Nephron (organoid): ENCODE data around the gene GARIN5A.

ENCODE experiments used
- H3K27ac Mint-ChIP-seq, 3 experiments: 2 replicates each; pipeline ENCODE4 v1.8.0; 2020; ENCODE audit warnings: mixed read lengths in 3 of 3, mild to moderate bottlenecking in 2 of 3, moderate library complexity in 1 of 3
- H3K27me3 Mint-ChIP-seq: 2 replicates; pipeline ENCODE4 v1.8.0; 2021; ENCODE audit warnings: low read depth, mild to moderate bottlenecking, moderate library complexity, mixed read lengths
- H3K36me3 Mint-ChIP-seq: 2 replicates; pipeline ENCODE4 v1.8.0; 2020; ENCODE audit warnings: low read depth, mixed read lengths
- H3K4me1 Mint-ChIP-seq: 2 replicates; pipeline ENCODE4 v1.8.0; 2020; ENCODE audit warnings: mixed read lengths
- H3K4me3 Mint-ChIP-seq, 3 experiments: 2 replicates each; pipeline ENCODE4 v1.8.0; 2020; ENCODE audit warnings: mild to moderate bottlenecking in 3 of 3, mixed read lengths in 3 of 3, moderate library complexity in 2 of 3
- H3K9me3 Mint-ChIP-seq: 2 replicates; pipeline ENCODE4 v1.8.0; 2020; ENCODE audit warnings: mixed read lengths
- CTCF ChIP-seq, 3 experiments: fragments of 200-600 bp; sonication (generic); IDR thresholded peaks; one replicate each; pipeline ENCODE4 v1.5.0; 2021; ENCODE audit warnings: antibody characterized with exemption in 3 of 3; ENCODE audit not compliant: unreplicated experiment in 3 of 3

The GARIN5A gene

GRCh38 chr19:50418176-50419021, 58.2 kb downstream of the GARIN5A start, which contains the start of gene SPIB:
Gene SPIB, plus strand, starts transcription at chr19:50418938. Its CDS starts 25 bp downstream, at chr19:50418963.
- Mint-ChIP-seq H3K4me3 (peak within 1 kb of the TSS; percentile 9 to 28 (median 24)), H3K27ac (no peak within 1 kb of the TSS), H3K27me3 (peaks cover 38% of the 10 kb centered on the region), H3K9me3 (no peaks in the 10 kb centered on the region), H3K36me3 (peaks cover 5% of the 10 kb centered on the region), H3K4me1 (peaks cover 13% of the 10 kb centered on the region)
- TF ChIP-seq CTCF (IDR thresholded peaks at IDR 0.05; ENCODE audit: unreplicated experiment in 3 of 3), result no peak

GRCh38 chr19:50417111-50418081, 59.3 kb downstream of the GARIN5A start:
- H3K9me3 Mint-ChIP-seq, result no peaks in the 10 kb centered on the region
- H3K27me3 Mint-ChIP-seq, result peaks cover 37% of the 10 kb centered on the region
- peaks cover 13% of the 10 kb centered on the region for H3K4me1 Mint-ChIP-seq
- H3K36me3 Mint-ChIP-seq, result peaks cover 10% of the 10 kb centered on the region
- TF ChIP-seq CTCF (IDR thresholded peaks at IDR 0.05; ENCODE audit: unreplicated experiment in 3 of 3), result no peak
- no peak overlapping the region for H3K4me3 Mint-ChIP-seq
- H3K27ac Mint-ChIP-seq, result no peak overlapping the region
